GM12872 (cell line): Measurements from ENCODE around the gene FOXL2.

ENCODE experiments used
- TF ChIP-seq, protein P1 (sequence below): IDR thresholded peaks from 3 replicates; pipeline ENCODE4 v1.5.1; 2011; ENCODE audit warnings: low read depth, mild to moderate bottlenecking, low read length, moderate library complexity; ENCODE audit not compliant: insufficient read depth

The FOXL2 gene

DNA sequence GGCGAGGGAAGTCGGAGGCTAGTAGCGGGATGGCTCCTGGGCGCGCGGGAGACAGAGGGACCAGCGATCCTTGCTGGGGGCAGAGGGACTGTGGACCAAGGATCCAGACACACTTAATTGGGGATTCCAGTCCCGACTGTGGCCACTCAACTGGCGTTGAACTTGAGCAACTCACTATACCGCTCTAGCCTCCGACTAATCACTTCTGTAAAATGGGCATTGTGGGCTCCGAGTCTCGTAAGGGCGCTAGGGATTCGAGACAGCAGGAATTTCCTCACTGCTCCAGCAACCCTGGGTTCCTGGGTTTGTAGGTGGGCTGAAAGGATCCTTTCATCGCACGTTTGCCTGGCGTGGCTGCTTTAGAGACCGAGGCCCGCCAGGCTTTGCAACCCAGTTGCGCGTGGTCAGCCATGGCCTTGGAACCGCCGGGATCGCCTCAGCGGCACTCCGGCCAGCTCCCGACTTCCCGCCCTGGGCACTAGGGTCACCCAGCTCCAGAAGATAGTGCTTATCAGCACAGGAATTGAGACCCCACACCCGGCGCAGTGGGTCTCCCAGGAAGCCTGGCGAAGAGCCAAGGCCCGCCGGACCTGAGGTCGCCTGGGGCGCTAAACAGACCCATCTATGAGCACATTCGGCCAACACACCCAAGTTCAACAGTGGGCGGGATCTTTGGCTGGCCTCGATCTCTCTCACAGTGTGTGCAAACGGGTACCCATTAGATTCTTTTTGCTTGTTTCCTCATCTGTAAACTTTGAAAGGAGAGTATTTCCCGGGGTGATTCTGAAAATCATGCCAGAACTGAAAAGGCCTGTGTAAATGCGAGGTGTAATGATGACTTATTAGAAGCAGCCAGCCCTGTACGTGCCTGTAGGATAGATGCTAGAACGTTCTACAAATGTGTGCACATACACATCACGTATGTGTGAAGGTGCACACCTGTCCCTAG lies 9.9 kb downstream of the FOXL2 start:
- TF ChIP-seq, protein P1, sequence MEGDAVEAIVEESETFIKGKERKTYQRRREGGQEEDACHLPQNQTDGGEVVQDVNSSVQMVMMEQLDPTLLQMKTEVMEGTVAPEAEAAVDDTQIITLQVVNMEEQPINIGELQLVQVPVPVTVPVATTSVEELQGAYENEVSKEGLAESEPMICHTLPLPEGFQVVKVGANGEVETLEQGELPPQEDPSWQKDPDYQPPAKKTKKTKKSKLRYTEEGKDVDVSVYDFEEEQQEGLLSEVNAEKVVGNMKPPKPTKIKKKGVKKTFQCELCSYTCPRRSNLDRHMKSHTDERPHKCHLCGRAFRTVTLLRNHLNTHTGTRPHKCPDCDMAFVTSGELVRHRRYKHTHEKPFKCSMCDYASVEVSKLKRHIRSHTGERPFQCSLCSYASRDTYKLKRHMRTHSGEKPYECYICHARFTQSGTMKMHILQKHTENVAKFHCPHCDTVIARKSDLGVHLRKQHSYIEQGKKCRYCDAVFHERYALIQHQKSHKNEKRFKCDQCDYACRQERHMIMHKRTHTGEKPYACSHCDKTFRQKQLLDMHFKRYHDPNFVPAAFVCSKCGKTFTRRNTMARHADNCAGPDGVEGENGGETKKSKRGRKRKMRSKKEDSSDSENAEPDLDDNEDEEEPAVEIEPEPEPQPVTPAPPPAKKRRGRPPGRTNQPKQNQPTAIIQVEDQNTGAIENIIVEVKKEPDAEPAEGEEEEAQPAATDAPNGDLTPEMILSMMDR, result no peak

DNA sequence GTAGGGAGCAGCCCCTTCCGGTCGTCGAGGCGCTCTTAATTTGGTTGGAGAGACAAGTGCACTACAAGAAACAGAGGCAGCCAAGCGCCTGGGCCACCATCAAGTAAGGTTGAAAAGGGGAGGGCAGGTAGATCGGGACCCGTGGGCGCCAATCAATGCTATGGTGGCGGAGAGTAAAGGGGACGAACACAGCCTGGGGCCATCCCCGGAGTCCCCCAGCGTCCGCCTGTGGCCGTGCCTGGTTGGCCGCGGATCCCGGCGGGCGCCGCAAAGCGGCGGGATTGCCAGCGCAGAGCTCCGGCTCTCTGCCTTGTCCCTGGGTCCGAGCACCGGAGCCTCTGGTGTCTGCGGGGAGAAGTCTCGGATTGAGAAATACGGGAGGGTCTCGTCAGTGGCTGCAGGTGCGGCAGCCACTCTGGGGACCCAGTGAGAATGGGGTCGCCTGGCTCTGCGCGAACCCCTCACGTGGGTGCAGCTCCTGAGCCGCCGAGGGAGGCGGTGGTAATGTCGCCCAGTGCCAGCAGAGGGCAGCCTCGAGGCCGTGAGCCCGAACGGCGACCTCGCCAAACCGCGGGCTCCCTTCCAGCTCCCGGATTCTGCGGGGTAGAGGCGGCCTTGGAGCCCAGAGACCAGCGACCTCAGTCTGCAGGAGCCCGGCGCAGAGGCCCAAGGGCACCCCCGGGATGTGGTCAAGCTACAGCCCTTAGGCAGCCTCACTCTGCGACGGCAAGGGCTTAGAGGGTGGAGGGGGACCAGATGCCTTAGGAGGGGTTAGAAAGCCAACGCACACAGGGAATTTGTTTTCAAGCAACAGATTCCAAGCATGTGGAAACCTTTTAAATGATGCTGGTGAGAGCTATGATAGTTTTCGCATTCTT lies 10.8 kb downstream of the FOXL2 start:
- TF ChIP-seq, protein P1, result peak; percentile 95

DNA sequence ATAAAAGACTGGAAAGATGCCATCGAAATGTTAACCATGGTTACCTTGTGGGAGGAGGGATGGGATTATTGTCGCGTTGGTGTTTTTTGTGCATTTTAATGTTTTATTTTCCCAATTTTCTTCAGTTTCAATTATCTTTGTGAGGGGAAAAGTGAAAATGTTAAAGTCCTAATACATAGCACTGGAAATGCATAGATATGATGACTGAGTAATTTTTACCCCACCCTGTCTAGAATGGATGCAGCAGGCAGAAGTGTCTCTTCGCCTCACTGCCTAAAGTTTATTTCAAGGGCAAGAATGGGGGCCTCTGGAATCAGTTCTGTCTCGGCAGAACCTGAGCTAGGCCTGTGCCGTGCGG lies 11.5 kb downstream of the FOXL2 start:
- TF ChIP-seq, protein P1, result no peak

DNA sequence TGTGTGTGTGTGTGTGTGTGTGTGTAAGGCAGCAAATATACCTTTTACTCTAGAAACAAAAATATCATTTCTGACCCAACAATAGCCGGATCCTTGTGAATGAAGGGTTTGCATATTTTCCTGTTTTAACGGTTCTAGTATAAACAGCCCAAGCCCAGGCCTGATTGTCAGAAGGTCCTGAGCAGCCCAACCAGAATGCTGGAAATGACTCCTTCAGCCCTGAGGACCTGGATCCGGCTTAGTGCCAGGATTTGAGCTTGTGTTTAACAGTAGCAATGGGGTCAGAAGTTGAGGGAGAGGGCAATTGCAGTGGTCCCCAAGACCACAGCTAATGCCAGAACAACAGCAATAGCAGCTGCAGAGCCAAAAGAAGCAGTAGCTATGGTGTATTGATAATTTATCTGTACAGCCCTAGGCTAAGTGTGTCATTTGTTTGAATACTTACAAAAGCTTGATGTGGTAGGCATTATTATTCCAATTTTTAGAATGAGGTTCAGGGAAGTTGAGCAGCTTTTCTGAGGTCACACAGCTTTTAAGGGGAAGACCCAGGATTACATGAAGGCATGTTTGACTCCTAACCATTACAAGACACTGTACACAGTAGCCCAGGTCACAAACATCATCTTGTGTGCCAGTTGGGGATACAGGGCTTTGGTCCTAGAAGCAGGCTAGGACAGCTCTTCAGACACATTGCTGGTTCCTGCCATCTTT lies 12.8 kb downstream of the FOXL2 start:
- TF ChIP-seq, protein P1, result no peak

DNA sequence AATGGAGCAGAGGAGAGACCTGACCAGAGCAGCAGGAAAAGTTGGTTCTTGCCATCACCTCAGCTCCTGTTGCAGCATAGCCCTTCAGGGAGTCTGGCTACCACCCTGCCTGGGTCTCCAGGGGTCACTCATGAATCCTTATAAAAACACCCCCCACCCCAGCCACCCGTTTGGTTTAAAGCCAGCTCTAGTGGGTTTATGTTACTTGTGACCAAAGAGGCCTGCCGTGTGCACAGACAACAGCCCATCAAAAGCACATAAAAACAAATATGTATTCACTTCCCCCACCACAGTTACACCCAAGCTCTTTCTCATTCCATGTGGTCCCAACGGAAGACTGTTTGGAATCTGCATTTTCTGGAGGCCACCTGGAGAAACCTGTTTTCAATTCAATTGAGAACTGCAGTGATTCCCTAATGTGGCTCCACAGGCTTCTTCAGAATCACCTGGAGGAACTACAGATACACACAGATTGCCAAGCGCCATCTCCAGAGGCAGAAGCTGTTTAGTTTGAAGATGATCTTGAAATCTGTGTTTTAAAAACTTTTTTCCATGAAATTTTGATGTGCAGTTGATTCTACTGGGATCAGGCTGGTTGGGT lies 13.8 kb downstream of the FOXL2 start:
- TF ChIP-seq, protein P1, result no peak

DNA sequence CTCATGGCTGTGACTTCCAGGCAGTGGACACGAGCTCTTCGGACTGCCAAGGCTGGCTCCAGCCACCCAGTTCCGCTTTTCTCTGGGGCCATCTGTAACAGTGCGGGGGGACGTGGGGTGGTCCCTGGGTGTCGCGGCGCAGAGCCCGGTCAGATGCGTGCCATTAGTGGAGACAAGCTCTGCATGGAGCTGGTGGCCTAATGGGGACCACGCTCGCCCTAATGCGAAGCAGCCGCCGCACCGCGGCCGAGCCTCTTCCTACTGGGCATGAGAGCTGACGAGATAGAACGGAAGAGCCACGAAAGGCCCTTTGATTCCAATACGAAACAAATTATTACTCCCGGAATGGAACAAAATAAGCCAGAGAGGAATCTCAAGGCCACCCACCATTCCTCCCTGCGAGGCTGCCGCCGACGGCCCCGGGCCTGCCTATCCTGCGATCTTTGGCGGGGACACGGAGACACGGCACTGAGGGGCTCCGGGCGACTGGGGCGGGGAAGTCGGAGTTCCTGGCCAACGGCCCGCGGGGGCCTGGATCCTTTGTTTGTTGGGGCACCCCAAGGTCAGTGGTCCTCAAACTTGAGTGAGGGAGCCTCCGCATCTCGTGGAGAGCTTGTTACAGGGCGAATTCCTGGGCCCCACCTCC lies 18.1 kb downstream of the FOXL2 start:
- TF ChIP-seq, protein P1, result no peak
